SH-SY5Y (cell line): ENCODE results near the gene RNF217.

Source experiments
- GATA2 ChIP-seq: IDR thresholded peaks from 2 replicates; pipeline ENCODE4 v1.6.1; 2011; ENCODE audit warnings: mild to moderate bottlenecking, low read depth, low read length
- GATA3 ChIP-seq: IDR thresholded peaks from 2 replicates; pipeline ENCODE4 v1.6.1; 2011; ENCODE audit warnings: low read depth, mild to moderate bottlenecking, low read length, moderate library complexity

DNA sequence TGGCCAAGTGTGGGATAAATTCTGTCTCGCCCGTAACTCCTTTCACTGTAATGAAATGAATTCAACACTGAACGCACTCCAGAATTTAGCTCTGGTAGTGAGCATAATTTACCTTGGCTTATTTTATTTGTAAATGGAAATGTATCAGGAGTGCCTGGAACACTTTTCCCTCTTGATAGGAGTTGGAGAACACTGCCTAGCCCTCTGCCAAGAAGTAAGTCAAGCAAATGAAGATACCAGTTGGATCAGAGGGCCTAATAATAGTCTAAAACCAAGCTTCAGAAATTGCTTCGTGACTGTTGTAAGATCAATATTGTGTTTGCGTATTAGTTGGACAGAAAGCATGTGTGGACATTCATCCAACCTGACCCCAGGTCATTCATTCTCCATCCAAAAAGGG lies 126.7 kb downstream of the RNF217 start:
- no peak for TF ChIP-seq GATA3
- TF ChIP-seq GATA2 = no peak
